Activated CD8-positive, alpha-beta memory T cell treated with anti-CD3 and anti-CD28 coated beads, Interleukin-2, amount 50 U/mL, for 1 hour (primary cell): ENCODE measurements around the gene DNAJC11.
"Not testable (repeated sequence)": the region's sequence is repeated elsewhere in the genome, so short reads cannot be mapped to it uniquely, and the experiment has no call there.

Experiments used
- DNase-seq: peaks from one replicate; pipeline ENCODE4 v3.0.0-alpha.2; 2020; ENCODE audit errors: extremely low read depth

DNAJC11 gene

DNA sequence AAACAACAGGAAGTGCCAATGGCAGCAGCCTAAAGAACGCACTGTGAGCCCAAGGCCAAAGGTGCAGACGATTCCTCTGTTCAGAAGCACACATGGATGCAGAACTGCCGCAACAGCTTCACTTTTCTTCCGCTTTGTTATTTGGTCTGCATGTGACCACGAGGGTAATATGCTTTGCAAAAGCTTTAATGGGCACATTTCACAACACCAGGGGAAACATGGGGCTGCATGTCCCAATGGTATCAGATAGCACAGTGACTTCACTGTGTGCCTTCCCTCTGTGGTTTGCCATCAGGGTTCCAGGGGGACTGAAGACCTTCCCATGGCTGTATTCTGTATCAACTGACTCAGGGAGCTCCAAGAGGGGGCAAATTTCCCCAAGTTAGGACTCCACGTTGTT lies 48.6 kb downstream of the DNAJC11 start:
- DNase-seq: no peak

DNA sequence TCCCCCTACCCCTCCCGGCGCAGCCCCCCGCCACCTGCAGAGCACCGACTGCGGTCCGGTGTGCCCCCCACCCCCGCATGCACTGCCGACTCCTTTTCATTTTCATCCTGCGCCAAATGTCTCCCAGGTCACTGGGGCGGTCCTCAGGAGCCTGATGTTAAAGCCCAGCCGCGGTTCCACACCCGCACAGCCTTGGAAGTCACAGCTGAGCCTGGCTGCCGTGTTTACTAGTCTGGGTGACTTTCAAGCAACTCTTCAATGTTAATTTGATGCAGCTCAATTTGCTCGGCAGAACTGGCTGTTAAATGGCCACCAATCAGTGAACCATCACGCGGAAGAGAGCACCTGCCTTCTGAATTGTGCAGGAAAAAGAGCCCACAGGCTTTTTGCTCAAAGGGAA lies 49.7 kb downstream of the DNAJC11 start:
- no peak for DNase-seq

DNA sequence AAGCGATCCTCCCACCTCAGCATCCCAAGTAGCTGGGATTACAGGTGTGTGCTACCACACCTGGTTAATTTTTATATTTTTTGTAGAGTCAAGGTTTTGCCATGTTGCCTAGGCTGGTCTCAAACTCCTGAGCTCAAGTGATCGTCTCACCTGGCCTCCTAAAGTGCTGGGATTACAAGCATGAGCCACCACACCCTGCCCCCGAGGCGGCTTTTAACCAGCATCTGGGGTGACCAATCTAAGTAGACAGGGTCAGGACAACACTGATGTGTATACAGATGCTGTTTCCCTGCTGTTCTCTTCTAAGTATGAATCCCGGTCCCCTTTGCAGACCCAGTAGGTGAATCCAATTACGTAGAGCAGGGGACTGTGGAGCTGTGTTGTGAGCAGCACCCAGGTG lies 53.1 kb downstream of the DNAJC11 start:
- no peak for DNase-seq

DNA sequence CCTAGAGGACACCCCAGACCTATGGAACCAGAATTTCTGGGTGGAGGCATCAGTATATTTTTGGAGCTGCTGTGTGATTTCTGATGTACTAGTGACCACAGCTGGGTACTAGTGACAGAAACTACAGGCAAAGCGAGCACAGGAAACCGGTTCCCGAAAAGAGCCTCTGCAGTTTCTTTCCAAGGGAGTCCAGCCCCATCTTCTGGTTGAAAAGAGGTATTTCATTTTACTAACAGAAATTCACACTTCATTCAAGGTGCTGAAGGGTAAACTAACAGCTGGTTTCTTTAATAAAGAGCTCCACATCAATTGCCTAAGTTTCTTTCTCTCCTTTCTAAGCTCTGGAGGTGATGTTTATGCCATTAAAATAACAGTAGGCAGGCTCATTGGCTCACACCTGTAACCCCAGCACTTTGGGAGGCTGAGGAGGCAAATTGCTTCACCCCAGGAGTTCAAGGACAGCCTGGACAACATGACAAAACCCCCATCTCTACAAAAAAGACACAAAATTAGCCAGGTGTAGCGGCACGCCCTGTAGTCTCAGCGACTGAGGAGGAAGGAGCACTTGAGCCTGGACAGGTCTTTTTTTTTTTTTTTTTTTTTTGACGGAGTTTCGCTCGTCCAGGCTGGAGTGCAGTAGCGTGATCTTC lies 55.0 kb downstream of the DNAJC11 start:
- DNase-seq: no peak

DNA sequence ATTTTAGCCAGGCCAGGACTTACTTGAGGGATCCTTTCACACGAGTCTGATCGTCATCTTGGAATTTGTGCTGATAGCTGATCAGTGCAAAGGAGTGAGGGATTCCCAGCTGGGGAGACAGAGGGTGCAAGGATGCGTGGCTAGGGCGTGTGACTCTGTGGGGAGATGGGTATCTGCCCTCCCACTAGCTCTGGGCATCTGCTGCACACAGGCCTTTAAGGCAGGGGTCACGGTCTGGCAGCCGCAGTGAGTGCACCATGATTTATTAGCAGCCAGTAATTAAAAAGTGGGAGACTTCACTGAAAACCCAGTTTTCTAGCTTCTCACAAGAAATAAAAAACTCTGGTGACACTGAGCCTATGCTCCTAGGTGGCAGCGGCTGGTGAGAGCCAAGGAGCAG lies 56.6 kb downstream of the DNAJC11 start:
- no peak for DNase-seq

DNA sequence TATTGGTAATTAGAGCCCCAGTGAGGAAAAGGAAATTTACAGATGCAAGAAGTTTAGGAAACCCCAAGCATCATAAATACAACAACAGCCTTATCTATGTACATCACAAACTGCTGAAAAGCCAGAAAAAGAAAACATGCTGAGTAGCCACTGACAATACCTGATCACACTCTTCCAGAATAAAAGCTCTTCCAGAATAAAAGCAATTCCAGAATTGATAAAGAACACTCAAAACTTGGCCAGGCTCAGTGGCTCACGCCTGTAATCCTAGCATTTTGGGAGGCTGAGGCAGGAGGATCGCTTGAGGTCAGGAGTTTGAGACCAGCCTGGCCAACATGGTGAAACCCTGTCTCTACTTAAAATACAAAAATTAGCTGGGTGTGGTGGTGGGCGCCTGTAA lies 60.7 kb downstream of the DNAJC11 start:
- DNase-seq: not testable (repeated sequence)

DNA sequence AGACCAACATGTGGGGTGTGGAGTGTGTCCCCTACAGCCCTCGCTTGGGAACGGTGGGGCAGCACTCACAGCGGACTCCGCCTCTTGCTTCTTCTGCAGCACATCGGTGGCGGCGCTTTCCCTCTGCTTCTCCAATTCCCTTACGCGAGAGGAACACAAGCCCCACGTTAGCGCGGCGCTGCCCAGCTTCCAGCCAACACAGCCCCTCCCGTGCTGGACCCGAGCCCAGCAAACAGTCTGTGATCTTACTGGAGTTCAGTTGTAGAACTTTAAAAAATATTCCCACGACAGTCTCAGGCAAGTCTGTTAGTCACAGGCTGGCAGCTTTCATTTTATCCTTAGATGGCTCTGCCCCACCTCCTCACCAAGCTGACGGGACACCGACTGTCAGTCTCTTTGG lies 63.4 kb downstream of the DNAJC11 start:
- no peak for DNase-seq

DNA sequence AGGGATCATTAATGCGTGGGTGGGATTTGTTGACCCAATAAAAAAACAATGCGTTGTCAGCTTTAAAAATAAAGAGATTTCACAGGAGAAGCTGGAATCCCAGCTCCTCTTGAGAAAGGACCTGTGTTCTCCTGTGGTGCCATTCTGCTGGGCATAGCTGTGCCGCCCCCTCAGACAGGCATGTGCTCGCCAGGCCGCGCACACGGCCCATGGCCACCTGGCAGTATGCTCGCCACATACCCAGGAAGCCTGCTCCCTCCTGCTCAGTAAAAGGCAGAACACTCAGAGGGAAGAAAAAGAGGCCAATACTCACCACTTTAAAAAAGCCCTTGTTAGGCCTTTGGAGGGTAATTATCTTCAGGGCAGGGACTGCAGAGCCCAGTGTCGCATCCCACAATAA lies 63.8 kb downstream of the DNAJC11 start:
- DNase-seq: no peak

DNA sequence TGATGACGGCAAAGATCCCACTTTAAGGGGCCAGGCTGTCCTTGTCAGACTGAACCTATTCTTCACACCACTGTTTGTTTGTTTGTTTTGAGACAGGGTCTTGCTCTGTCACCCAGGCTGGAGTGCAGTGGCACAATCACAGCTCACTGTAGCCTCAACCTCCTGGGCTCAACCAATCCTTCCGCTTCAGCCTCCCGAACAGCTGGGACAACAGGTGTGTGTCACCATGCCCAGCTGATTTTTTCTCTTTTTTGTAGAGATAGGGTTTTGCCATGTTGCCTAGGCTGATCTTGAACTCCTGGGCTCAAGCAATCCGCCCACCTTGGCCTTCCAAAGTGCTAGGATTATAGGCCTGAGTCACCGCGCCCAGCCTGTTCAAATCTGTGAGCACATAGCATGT lies 64.8 kb downstream of the DNAJC11 start:
- DNase-seq: not testable (repeated sequence)

DNA sequence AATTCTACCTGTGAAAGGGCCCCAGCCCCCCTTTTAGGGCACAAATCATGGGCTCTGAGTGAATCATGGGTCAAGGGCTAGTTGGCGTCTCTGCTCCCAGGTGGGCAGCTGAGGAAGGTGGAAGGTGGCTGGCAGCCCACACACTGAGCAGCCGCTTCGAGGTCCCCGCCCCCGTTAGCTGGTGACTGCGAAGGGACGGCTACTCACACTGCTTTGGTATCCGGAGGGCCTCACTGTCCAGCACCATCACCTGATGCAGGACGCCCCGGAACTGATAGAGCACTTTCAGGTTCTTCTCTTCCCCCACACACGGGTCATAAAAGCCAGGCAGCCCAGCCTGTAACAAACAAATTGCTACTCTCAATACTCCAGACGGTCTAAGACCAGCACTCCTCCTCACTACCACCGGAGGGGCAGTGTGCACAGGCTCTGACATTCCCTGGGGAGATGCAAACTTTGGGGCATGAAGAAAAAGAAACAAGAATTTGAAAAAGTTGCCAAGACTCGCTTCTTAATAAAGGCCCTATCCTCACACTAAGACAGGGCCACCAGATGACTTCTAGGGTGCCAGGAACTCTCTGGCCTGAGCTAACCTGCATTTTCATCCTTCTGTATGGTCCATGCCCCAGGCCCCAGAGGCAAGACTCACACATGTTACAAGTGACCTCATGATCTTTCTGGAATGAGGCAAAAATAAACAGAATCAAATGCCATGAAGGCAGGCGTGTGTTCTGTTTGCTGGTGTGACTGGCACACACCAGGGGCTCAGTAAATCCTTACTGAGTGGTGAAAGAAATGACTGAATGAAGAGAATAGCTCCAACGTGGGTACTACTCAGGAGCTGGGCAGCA lies 65.5 kb downstream of the DNAJC11 start:
- DNase-seq: no peak

DNA sequence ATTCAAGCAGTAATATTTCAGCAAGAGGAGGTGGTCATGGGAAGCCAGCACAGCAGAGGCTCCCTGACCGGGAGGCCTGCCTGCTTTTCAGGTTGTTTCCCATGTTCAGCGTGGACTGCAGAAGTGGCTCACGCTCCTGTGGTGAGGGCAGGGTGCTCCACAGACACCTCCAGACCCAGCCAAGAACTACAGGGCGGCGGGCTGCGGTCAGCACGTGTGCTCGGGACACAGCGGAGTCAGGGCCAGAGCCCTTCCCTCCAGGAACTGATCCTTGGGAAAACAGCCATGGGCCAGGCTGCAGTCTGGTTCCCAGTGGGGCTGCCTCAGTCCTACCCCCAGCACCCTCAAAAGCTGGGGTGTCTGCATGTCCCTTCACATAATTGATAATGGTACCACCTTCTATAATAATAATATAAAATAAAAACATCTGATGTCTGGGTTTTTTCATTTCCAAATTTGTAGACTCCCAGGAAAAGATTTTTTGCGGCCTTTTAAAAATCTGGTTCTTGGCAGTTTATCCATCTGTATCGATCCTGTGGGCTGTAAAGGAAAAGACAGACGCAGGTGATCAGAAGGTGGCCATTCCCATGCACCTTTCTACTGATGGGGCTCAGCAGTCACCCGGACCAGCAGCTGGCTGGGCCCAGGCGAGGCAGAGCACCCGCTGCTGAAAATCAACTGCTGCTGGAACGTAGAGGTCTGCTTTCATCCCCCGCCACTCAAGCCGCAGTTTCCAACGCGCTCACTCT lies 66.3 kb downstream of the DNAJC11 start:
- no peak for DNase-seq

DNA sequence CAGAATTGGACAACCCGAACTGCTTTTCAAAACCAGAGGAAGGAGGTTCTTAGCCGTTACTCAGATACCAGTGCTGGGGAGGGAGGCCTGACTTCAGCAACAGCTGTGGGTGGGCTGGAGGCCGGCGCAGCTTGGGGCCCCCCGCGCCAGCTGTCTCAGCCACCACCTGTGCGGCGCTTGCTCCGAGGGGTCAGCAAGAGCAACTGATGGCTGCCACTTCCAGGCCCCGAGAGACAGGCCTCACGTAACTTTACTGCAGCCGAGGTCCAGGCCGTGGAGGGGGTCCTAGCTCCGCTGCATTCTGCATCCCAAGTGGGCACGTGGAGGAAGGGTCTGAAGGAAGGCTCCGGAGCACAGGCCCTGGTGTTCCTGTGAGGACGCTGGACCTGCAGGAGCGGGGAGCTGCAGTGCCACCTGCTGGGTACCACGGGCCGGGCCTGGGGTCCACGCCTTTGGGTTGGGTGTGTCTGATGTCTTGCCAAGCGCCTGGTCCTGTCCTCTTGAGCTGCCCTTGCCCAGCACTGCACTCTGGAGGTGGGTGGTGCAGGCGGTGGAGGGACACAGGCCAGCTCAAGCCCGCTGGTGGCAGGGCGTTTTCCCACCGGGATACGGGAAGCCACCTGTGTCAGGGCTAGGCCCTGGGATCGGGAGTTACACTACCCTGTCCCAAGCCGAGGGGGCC lies 67.1 kb downstream of the DNAJC11 start:
- no peak for DNase-seq

DNA sequence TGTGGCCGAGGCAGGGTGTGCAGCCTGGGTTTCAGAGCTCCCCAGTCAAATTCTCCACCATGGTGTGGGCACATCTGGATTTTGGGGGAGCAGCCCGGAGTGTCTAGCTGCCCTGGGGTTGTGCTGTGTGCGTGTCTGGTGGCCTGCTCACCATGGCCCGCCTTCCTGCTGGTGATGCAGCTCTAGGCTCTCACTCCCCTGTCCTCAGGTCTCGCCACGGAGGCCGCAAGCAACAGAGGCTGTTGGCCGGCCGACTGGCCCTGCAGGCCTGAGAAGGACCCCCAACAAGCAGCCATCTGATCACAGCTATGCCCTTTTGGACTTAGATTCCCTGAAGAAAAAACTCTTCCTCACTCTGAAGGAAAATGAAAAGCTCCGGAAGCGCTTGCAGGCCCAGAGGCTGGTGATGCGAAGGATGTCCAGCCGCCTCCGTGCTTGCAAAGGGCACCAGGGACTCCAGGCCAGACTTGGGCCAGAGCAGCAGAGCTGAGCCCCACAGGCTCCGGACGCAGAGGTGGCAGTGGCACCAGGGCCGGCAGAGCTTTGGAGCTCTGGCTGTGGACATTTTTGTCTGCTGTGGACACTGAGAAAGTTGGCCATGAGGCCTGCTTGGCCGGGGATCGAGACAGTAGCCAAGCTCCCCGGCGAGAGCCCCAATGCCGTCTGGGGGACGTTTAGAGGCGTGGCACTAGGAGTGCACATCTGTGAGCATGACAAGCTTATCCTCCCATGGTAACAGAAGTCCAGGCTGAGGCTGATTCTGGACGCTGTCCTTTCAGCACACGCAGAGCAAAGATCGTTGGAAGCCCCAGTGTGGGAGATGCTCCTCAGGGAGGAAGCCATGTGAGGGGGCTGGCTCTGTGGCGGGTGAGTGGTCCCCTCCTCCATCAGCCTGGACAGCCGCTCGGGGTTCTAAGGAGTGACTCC lies 68.8 kb downstream of the DNAJC11 start:
- DNase-seq: no peak

DNA sequence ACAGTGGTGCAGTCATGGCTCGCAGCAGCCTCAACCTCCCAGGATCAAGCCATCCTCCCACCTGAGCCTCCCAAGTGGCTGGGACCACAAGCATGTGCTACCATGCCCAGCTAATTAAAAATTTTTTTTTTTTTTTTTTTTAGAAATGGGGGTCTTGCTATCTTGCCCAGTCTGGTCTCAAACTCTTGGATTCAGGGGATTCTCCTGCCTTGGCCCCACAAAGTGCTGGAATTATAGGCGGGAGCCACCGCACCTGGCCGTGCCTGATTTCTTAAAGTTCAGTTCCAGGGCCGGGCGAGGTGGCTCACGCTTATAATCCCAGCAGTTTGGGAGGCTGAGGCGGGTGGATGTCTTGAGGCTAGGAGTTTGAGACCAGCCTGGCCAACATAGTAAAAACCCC lies 70.6 kb downstream of the DNAJC11 start:
- no peak for DNase-seq

DNA sequence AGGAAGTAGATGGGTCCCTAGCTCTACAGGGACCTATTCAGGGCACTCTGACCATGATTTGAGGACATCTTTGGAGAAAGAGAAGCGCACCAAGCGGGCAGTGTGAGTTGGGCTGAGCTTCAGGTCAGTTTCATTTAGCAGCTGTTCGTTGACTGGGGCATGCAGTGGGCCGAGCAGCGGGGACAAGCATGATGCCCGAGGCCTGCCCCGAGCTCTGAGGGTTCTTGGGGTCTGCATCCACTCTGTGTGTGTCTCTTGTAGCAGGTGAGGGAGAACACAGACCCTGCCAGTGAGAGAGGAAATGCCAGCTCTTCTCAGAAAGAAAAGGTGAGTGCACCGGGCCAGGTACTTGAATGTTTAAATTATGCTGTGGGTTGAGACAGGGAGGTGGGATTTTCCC lies 71.6 kb downstream of the DNAJC11 start:
- no peak for DNase-seq

DNA sequence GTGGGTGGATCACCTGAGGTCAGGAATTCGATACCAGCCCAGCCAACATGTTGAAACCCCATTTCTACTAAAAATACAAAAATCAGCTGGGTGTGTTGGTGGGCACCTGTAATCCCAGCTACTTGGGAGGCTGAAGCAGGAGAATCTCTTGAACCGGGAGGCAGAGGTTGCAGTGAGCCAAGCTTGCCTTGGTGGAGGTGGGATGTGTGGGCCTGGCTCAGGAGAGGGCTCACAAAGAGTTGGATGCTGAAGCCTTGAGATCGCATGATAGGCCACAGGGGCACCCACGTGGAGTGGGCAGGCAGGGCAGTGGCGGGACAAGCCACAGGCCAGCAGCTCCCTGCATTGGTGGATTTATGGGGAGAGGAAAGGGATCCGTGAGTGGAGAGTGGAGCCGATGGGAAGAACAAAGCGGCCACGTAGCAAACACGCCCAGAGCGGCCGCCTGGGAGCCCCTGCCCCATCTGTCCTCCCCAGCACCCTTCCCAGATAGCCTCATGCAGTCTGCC lies 72.6 kb downstream of the DNAJC11 start:
- no peak for DNase-seq

DNA sequence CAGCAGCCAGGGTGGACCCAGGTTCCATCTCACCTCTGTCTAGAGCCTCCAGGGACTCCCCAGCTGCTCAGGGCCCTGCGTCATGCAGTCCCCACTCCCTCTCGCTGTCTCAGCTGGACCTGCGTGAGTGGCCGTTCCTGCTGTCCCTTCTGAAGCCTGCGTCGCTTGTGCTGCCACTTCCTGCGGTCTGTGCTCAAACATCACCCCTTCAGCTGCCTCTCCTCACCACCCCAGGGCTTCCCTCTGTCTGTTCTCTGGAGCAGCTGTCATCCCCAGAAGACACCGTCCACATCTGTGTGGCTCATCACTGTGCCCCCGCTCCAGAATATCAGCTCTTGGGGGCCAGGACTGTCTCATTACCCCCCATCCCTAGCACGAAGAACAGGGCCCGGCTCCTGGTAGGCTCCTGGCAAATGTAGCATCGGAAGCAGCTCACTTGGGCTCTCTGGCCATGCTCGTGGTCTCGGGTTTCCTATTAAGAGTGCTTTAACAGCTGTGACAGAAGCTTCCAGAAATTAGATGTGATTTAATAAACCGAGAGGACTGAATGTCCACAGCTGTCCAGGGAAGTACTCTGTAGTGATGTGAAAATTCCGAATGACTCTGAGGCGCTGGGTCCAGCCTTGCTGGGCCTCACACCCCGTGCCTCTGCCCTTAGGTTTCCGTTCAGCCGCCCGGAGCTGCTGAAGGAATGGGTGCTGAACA lies 73.6 kb downstream of the DNAJC11 start:
- DNase-seq: no peak

DNA sequence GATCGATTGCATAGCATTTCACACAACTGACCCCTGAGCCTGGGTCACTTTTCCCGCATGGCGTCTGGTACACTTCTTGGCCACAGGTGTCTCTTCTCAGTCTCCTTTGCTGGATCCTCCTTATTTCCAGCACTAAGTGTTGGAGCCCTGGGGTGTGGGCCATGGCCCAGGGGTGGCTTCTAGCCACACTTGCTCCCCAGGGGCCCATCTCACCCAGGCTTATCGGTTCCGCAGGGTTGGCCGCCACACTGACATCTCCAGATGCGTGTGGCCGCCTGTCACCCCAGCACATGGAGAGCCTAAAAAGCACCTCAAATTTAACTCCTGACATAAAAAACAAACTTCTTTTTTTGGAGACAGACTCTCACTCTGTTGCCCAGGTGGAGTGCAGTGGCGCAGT lies 74.6 kb downstream of the DNAJC11 start:
- no peak for DNase-seq

DNA sequence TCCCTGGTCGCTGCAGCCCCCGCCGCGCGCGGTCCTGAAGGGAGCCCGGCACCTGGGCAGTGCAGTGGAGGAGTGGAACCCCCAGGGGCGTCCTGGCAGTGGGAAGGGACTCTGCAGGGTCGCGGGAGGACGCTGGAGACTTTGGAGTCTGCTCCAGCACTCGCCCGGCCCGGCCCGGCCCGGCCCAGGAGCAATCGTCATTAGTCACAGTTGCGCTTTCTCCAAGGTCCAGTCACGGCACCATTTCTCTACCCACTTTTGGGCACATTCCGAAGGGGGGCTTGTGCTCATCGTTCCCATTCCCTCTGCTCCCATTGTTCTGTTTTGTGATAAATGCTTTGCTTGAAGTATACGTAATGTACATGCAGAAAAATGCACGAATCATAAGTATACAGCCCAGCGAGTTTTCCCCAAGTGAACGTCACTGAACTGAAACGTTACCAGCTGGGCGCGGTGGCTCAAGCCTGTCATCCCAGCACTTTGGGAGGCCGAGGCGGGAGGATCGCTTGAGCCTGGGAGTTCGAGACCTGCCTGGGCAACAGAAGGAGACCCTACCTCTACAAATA lies 75.9 kb downstream of the DNAJC11 start:
- DNase-seq: no peak
